GM23338 (cell line): ENCODE data around the gene SPRED2. TPM values are rescaled to one million over a fixed set of nuclear protein-coding genes. Genes with fewer than 3 reads are reported as not detected.

Source experiments
- ATAC-seq: fragments of 200-7000 bp; cut with Tn5 transposase; 3 replicates; pipeline ENCODE4 v1.9.1; 2020
- DNase-seq: peaks from one replicate; pipeline ENCODE4 v3.0.0-alpha.2; 2015; ENCODE audit warnings: low spot score
- H2AFZ ChIP-seq: fragments of 200-600 bp; sonication (generic); 2 replicates; pipeline ENCODE4 v1.8.0; 2016; ENCODE audit warnings: antibody characterized with exemption, mild to moderate bottlenecking, moderate library complexity
- H3F3A ChIP-seq: fragments of 200-600 bp; sonication (generic); replicated peaks from 2 replicates; pipeline ENCODE4 v1.8.0; 2017; ENCODE audit warnings: antibody characterized with exemption, mixed run types, low read depth
- H3K27ac ChIP-seq: fragments of 200-600 bp; sonication (generic); 2 replicates; pipeline ENCODE4 v1.6.1; 2016; ENCODE audit warnings: low read depth
- H3K27me3 ChIP-seq: fragments of 200-600 bp; sonication (generic); 2 replicates; pipeline ENCODE4 v1.8.0; 2016; ENCODE audit warnings: mild to moderate bottlenecking, mixed run types, moderate library complexity; ENCODE audit not compliant: insufficient read depth
- H3K36me3 ChIP-seq: fragments of 200-600 bp; sonication (generic); 2 replicates; pipeline ENCODE4 v1.8.0; 2016; ENCODE audit warnings: mild to moderate bottlenecking; ENCODE audit not compliant: insufficient read depth
- H3K4me1 ChIP-seq: fragments of 200-600 bp; sonication (generic); 2 replicates; pipeline ENCODE4 v1.8.0; 2016; ENCODE audit warnings: mild to moderate bottlenecking, moderate library complexity; ENCODE audit not compliant: insufficient read depth
- H3K4me2 ChIP-seq: fragments of 200-600 bp; sonication (generic); 2 replicates; pipeline ENCODE4 v1.7.1; 2017; ENCODE audit warnings: mixed run types
- H3K4me3 ChIP-seq: fragments of 200-600 bp; sonication (generic); 2 replicates; pipeline ENCODE4 v1.6.1; 2016; ENCODE audit warnings: mixed run types
- H3K79me2 ChIP-seq: fragments of 200-600 bp; sonication (generic); replicated peaks from 2 replicates; pipeline ENCODE4 v1.8.0; 2017; ENCODE audit warnings: mild to moderate bottlenecking; ENCODE audit not compliant: insufficient read depth
- H3K9me2 ChIP-seq: fragments of 200-600 bp; sonication (generic); 2 replicates; pipeline ENCODE4 v1.8.0; 2017; ENCODE audit not compliant: insufficient read depth
- H4K20me1 ChIP-seq: fragments of 200-600 bp; sonication (generic); replicated peaks from 2 replicates; pipeline ENCODE4 v1.8.0; 2017; ENCODE audit warnings: mild to moderate bottlenecking; ENCODE audit not compliant: insufficient read depth
- H3K27ac Mint-ChIP-seq: 2 replicates; pipeline ENCODE4 v1.8.0; 2020; ENCODE audit warnings: inconsistent platforms, mild to moderate bottlenecking, moderate library complexity, mixed read lengths
- H3K27me3 Mint-ChIP-seq: 3 replicates; pipeline ENCODE4 v1.8.0; 2022; ENCODE audit warnings: low read depth, mild to moderate bottlenecking, moderate library complexity, mixed read lengths, inconsistent platforms; ENCODE audit not compliant: insufficient read depth, poor library complexity
- H3K36me3 Mint-ChIP-seq: 3 replicates; pipeline ENCODE4 v1.8.0; 2021; ENCODE audit warnings: low read depth, mild to moderate bottlenecking, inconsistent platforms, moderate library complexity, mixed read lengths
- H3K4me1 Mint-ChIP-seq: 3 replicates; pipeline ENCODE4 v1.8.0; 2020; ENCODE audit warnings: mild to moderate bottlenecking, inconsistent platforms, mixed read lengths
- H3K4me3 Mint-ChIP-seq: 3 replicates; pipeline ENCODE4 v1.8.0; 2021; ENCODE audit warnings: moderate library complexity, mild to moderate bottlenecking, inconsistent platforms, mixed read lengths
- H3K9me3 Mint-ChIP-seq: 3 replicates; pipeline ENCODE4 v1.8.0; 2020; ENCODE audit warnings: moderate library complexity, mild to moderate bottlenecking, inconsistent platforms, mixed read lengths
- CREB1 ChIP-seq: fragments of 250-450 bp; sonication (Bioruptor Pico); IDR thresholded peaks from 2 replicates; pipeline ENCODE4 v1.5.0; 2020; ENCODE audit warnings: low read depth, mild to moderate bottlenecking, moderate library complexity
- EZH2 ChIP-seq: fragments of 200-600 bp; sonication (generic); IDR thresholded peaks from one replicate; pipeline ENCODE4 v1.8.0; 2017; ENCODE audit warnings: antibody characterized with exemption, mild to moderate bottlenecking, low read depth; ENCODE audit not compliant: unreplicated experiment
- EZH2phosphoT487 ChIP-seq: fragments of 200-600 bp; sonication (generic); IDR thresholded peaks from one replicate; pipeline ENCODE4 v1.8.1; 2018; ENCODE audit warnings: antibody characterized with exemption; ENCODE audit not compliant: unreplicated experiment
- JUNB ChIP-seq: IDR thresholded peaks from one replicate; pipeline ENCODE4 v1.6.1; 2016; ENCODE audit warnings: antibody characterized with exemption; ENCODE audit not compliant: unreplicated experiment
- NANOG ChIP-seq: IDR thresholded peaks from 2 replicates; pipeline ENCODE4 v1.6.1; 2016; ENCODE audit warnings: antibody characterized with exemption, borderline replicate concordance
- POLR2AphosphoS5 ChIP-seq: IDR thresholded peaks from 2 replicates; pipeline ENCODE4 v1.6.1; 2016; ENCODE audit warnings: antibody characterized with exemption, low read depth
- STAT1 ChIP-seq: IDR thresholded peaks from one replicate; pipeline ENCODE4 v1.6.1; 2016; ENCODE audit warnings: antibody characterized with exemption; ENCODE audit not compliant: unreplicated experiment
- ZNF114 ChIP-seq: fragments of 250-450 bp; sonication (Bioruptor Pico); IDR thresholded peaks from 2 replicates; pipeline ENCODE4 v1.5.0; 2020; ENCODE audit warnings: mild to moderate bottlenecking, moderate library complexity
- ZNF331 ChIP-seq: fragments of 250-450 bp; sonication (Bioruptor Pico); IDR thresholded peaks from 2 replicates; pipeline ENCODE4 v1.5.0; 2020; ENCODE audit warnings: low read depth, mild to moderate bottlenecking, moderate library complexity
- polyA plus RNA-seq: library from polyadenylated mRNA; unstranded; fragments of >200 nt; fragmentation: Nextera tagmentation; extraction: Ambion mirVana; gene quantifications from 2 replicates; pipeline ENCODE4 v1.2.1, GENCODE V29; 2016
- total RNA-seq: library from RNA; depleted of rRNA; stranded (reverse); fragments of >200 nt; shearing (Covaris generic); gene quantifications from 2 replicates; pipeline ENCODE4 v1.2.3, GENCODE V29; 2014
- TF ChIP-seq, protein P1 (sequence below): IDR thresholded peaks from one replicate; pipeline ENCODE4 v1.6.1; 2018; ENCODE audit warnings: antibody characterized with exemption; ENCODE audit not compliant: unreplicated experiment
- TF ChIP-seq, protein P2 (sequence below), 2 experiments: fragments of 200-600 bp in 1 of 2; sonication (generic) in 1 of 2; conservative IDR thresholded peaks; 2 replicates each; pipeline versions ENCODE4 v1.5.1 to v1.6.1; 2016 to 2017; ENCODE audit warnings: antibody characterized with exemption in 2 of 2, low read depth in 2 of 2, mild to moderate bottlenecking in 2 of 2, moderate library complexity in 1 of 2
- TF ChIP-seq, protein P3 (sequence below): IDR thresholded peaks from 2 replicates; pipeline ENCODE4 v1.6.1; 2016; ENCODE audit warnings: antibody characterized with exemption

The SPRED2 gene
- total and polyA plus RNA-seq, 2 experiments from 2014 or later = 8.7 to 13.0 TPM

GRCh38 chr2:65311049-65311448 lies 121.3 kb downstream of the SPRED2 start:
- H3K36me3 Mint-ChIP-seq = peaks cover 18% of the 10 kb centered on the region
- no peak overlapping the region for H3K4me3 ChIP-seq
- no peaks in the 10 kb centered on the region for H3K27me3 ChIP-seq
- H3K79me2 ChIP-seq = no peaks in the 10 kb centered on the region
- H3K4me3 Mint-ChIP-seq = no peak overlapping the region
- no peak overlapping the region for H3K4me2 ChIP-seq
- no peaks in the 10 kb centered on the region for H3K36me3 ChIP-seq
- H3F3A ChIP-seq = no peaks in the 10 kb centered on the region
- peaks cover 7% of the 10 kb centered on the region for H4K20me1 ChIP-seq
- H3K27ac Mint-ChIP-seq = no peak overlapping the region
- H3K4me1 ChIP-seq = no peaks in the 10 kb centered on the region
- no peaks in the 10 kb centered on the region; the same call in 2 of the 3 replicates for H3K4me1 Mint-ChIP-seq
- H3K9me3 Mint-ChIP-seq = no peaks in the 10 kb centered on the region
- peaks cover 13% of the 10 kb centered on the region for H3K27me3 Mint-ChIP-seq
- DNase-seq = no peak
- no peaks in the 10 kb centered on the region for H3K9me2 ChIP-seq
- no peak for TF ChIP-seq NANOG
- no peak for TF ChIP-seq POLR2AphosphoS5
- TF ChIP-seq, protein P1, sequence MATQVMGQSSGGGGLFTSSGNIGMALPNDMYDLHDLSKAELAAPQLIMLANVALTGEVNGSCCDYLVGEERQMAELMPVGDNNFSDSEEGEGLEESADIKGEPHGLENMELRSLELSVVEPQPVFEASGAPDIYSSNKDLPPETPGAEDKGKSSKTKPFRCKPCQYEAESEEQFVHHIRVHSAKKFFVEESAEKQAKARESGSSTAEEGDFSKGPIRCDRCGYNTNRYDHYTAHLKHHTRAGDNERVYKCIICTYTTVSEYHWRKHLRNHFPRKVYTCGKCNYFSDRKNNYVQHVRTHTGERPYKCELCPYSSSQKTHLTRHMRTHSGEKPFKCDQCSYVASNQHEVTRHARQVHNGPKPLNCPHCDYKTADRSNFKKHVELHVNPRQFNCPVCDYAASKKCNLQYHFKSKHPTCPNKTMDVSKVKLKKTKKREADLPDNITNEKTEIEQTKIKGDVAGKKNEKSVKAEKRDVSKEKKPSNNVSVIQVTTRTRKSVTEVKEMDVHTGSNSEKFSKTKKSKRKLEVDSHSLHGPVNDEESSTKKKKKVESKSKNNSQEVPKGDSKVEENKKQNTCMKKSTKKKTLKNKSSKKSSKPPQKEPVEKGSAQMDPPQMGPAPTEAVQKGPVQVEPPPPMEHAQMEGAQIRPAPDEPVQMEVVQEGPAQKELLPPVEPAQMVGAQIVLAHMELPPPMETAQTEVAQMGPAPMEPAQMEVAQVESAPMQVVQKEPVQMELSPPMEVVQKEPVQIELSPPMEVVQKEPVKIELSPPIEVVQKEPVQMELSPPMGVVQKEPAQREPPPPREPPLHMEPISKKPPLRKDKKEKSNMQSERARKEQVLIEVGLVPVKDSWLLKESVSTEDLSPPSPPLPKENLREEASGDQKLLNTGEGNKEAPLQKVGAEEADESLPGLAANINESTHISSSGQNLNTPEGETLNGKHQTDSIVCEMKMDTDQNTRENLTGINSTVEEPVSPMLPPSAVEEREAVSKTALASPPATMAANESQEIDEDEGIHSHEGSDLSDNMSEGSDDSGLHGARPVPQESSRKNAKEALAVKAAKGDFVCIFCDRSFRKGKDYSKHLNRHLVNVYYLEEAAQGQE = no peak
- no peak for TF ChIP-seq CREB1 (CRISPR knock-in tag)
- no peak for TF ChIP-seq EZH2
- TF ChIP-seq JUNB = no peak
- no peak for TF ChIP-seq EZH2phosphoT487
- TF ChIP-seq, protein P2, sequence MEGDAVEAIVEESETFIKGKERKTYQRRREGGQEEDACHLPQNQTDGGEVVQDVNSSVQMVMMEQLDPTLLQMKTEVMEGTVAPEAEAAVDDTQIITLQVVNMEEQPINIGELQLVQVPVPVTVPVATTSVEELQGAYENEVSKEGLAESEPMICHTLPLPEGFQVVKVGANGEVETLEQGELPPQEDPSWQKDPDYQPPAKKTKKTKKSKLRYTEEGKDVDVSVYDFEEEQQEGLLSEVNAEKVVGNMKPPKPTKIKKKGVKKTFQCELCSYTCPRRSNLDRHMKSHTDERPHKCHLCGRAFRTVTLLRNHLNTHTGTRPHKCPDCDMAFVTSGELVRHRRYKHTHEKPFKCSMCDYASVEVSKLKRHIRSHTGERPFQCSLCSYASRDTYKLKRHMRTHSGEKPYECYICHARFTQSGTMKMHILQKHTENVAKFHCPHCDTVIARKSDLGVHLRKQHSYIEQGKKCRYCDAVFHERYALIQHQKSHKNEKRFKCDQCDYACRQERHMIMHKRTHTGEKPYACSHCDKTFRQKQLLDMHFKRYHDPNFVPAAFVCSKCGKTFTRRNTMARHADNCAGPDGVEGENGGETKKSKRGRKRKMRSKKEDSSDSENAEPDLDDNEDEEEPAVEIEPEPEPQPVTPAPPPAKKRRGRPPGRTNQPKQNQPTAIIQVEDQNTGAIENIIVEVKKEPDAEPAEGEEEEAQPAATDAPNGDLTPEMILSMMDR (conservative IDR thresholded peaks at IDR 0.05; ENCODE audit: low read depth in 2 of 2) = no peak
- no peak overlapping the region for H3K27ac ChIP-seq
- no peak overlapping the region for H2AFZ ChIP-seq
- no peak for ATAC-seq

GRCh38 chr2:65309699-65310098 lies 122.7 kb downstream of the SPRED2 start:
- DNase-seq (no peak), ATAC-seq (no peak)
- Histone ChIP-seq H3K27me3 (no peaks in the 10 kb centered on the region), H3K79me2 (no peaks in the 10 kb centered on the region), H3K4me2 (no peak overlapping the region), H3K9me2 (no peaks in the 10 kb centered on the region), H3K4me3 (no peak overlapping the region), H3F3A (no peaks in the 10 kb centered on the region), H4K20me1 (peaks cover 7% of the 10 kb centered on the region), H3K36me3 (no peaks in the 10 kb centered on the region), H2AFZ (no peak overlapping the region), H3K27ac (no peak overlapping the region), H3K4me1 (no peaks in the 10 kb centered on the region)
- H3K27me3 Mint-ChIP-seq = peaks cover 13% of the 10 kb centered on the region
- H3K4me3 Mint-ChIP-seq = no peak overlapping the region
- no peaks in the 10 kb centered on the region; the same call in 2 of the 3 replicates for H3K4me1 Mint-ChIP-seq
- H3K36me3 Mint-ChIP-seq = peaks cover 14% of the 10 kb centered on the region
- no peak overlapping the region for H3K27ac Mint-ChIP-seq
- no peaks in the 10 kb centered on the region for H3K9me3 Mint-ChIP-seq
- TF ChIP-seq, protein P2 (conservative IDR thresholded peaks at IDR 0.05; ENCODE audit: low read depth in 2 of 2) = no peak
- TF ChIP-seq STAT1 = no peak
- no peak for TF ChIP-seq NANOG
- TF ChIP-seq, protein P3, sequence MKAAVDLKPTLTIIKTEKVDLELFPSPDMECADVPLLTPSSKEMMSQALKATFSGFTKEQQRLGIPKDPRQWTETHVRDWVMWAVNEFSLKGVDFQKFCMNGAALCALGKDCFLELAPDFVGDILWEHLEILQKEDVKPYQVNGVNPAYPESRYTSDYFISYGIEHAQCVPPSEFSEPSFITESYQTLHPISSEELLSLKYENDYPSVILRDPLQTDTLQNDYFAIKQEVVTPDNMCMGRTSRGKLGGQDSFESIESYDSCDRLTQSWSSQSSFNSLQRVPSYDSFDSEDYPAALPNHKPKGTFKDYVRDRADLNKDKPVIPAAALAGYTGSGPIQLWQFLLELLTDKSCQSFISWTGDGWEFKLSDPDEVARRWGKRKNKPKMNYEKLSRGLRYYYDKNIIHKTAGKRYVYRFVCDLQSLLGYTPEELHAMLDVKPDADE = no peak
- no peak for TF ChIP-seq EZH2
- no peak for TF ChIP-seq JUNB
- no peak for TF ChIP-seq ZNF114 (CRISPR knock-in tag)
- no peak for TF ChIP-seq CREB1 (CRISPR knock-in tag)
- no peak for TF ChIP-seq EZH2phosphoT487
- TF ChIP-seq ZNF331 = no peak
